HG03354 (cell line): ENCODE results near the gene PAX6.

ENCODE experiments used
- ATAC-seq: cut with Tn5 transposase; IDR thresholded peaks from one replicate; pipeline ENCODE4 v1.9.1; 2021; ENCODE audit warnings: mild to moderate bottlenecking; ENCODE audit not compliant: unreplicated experiment, poor library complexity, severe bottlenecking

Gene PAX6

GRCh38 chr11:31799435-31800397, 11.4 kb downstream of the PAX6 start:
- ATAC-seq: no peak

GRCh38 chr11:31798554-31799434, 12.3 kb downstream of the PAX6 start:
- ATAC-seq: peak; percentile 71

GRCh38 chr11:31798057-31798553, 13.0 kb downstream of the PAX6 start:
- no peak for ATAC-seq

GRCh38 chr11:31797190-31798056, 13.7 kb downstream of the PAX6 start:
- no peak for ATAC-seq

GRCh38 chr11:31796499-31797189, 14.5 kb downstream of the PAX6 start:
- ATAC-seq: no peak

GRCh38 chr11:31795706-31796498, 15.2 kb downstream of the PAX6 start:
- no peak for ATAC-seq

GRCh38 chr11:31794548-31794947, 16.6 kb downstream of the PAX6 start:
- ATAC-seq: no peak

GRCh38 chr11:31793264-31793663, 17.9 kb downstream of the PAX6 start:
- ATAC-seq: no peak

GRCh38 chr11:31792456-31792855, 18.7 kb downstream of the PAX6 start:
- ATAC-seq: no peak

- no peak for ATAC-seq
Observed at GRCh38 chr11:31792036-31792435, 19.1 kb downstream of the PAX6 start.

- no peak for ATAC-seq
Observed at GRCh38 chr11:31790649-31791048, 20.5 kb downstream of the PAX6 start.

GRCh38 chr11:31788085-31788484, 23.0 kb downstream of the PAX6 start:
- ATAC-seq: no peak

GRCh38 chr11:31786996-31787685, 24.0 kb downstream of the PAX6 start:
- ATAC-seq: no peak

GRCh38 chr11:31784611-31785010, 26.5 kb downstream of the PAX6 start:
- ATAC-seq: no peak

- ATAC-seq: no peak
Observed at GRCh38 chr11:31783252-31783651, 27.9 kb downstream of the PAX6 start.

GRCh38 chr11:31782257-31782656, 28.9 kb downstream of the PAX6 start:
- no peak for ATAC-seq

GRCh38 chr11:31780480-31780971, 30.6 kb downstream of the PAX6 start:
- ATAC-seq: no peak
